Measurements from ENCODE around the gene GDF9.

GDF9 gene, protein sequence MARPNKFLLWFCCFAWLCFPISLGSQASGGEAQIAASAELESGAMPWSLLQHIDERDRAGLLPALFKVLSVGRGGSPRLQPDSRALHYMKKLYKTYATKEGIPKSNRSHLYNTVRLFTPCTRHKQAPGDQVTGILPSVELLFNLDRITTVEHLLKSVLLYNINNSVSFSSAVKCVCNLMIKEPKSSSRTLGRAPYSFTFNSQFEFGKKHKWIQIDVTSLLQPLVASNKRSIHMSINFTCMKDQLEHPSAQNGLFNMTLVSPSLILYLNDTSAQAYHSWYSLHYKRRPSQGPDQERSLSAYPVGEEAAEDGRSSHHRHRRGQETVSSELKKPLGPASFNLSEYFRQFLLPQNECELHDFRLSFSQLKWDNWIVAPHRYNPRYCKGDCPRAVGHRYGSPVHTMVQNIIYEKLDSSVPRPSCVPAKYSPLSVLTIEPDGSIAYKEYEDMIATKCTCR

DNA sequence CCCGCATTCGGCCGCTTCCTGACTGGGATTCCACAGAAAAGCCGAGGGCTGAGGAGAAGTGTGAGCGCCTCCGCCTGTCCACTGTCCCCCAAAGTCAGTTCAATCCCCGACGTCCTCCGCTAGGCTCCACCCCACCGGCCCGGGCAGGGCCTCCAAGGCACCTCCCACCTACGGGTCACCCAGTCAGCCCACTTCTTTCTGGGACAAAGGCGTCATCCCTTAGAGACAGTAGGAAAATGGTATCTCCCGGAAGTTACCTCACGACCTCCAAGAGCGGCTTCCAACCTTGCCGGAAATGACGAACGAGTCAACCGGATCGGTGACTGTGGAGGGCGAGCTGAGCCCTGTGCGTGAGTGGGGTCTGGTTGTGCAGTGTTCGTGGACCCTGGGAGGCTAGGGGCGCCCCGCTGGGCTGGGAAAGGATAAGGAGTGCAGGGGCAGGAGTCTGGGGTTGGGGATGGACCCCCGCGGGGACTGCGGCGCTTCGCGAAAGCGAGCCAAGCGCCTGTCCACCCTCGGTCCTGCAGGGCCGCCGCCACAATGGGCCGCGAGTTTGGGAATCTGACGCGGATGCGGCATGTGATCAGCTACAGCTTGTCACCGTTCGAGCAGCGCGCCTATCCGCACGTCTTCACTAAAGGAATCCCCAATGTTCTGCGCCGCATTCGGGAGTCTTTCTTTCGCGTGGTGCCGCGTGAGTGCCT is at the start of gene GDF9, which contains the start of gene UQCRQ:
Gene GDF9 (minus strand): TSS at position 128 of the 704 bp plus-strand sequence. CDS start 1,936 bp downstream, outside the sequence.
Gene UQCRQ (plus strand): TSS at position 301 of the 704 bp plus-strand sequence. CDS start 240 bp downstream, at position 541.
- DNase-seq, result peak; percentile 99

DNA sequence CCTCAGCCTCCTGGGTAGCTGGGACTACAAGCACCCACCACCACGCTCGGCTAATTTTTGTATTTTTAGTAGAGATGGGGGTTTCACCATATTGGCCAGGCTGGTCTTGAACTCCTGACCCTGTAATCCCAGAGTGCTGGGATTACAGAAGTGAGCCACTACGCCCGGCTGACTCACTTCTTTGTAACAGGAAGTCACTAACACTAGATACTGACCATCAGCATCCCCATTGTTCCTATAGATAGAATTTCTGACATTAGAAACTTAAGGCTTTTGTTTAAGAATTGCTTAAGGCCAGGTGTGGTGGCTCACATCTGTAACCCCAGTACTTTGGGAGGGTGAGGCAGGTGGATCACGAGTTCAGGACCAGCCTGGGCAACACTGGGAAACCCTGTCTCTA is 49.4 kb upstream of the GDF9 start:
- DNase-seq, result peak; percentile 87

DNA sequence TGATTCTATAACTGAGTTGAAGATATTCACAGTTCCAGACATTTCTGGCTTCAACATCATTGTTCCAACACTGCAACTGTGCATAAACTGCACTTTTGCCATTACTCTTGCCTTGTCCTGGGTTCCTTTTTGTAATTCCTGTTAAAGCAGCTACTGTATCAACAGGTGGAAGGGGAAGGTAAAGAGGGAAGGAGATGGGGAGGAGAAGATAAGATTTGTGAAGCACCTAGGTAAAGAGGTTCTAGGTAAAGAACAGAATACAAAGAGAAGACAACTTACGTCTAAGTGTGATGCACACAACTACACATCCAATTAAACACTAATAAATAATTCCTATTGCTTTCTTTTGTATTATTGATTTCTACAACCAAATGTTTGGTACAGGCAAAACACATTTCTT is 43.4 kb upstream of the GDF9 start:
- DNase-seq, result no peak

DNA sequence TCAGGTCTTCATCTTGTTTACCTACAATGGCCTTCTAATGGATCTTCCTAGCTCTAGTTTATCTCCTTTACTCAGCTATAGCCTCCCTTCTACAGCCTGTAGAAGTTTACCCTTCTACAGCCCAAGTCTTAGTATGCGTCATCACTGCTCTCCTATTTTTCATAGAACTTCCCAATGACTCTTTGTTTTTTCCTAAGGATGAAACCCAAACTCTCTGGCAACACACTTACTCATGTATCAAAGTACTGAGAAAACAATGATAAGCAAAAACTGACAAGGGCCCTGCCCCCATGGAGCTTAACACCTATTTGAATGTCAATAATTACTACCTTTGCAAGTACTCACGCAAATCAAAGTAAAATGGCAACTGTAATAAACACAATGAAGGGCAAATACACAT is 40.9 kb upstream of the GDF9 start:
- no peak for DNase-seq

DNA sequence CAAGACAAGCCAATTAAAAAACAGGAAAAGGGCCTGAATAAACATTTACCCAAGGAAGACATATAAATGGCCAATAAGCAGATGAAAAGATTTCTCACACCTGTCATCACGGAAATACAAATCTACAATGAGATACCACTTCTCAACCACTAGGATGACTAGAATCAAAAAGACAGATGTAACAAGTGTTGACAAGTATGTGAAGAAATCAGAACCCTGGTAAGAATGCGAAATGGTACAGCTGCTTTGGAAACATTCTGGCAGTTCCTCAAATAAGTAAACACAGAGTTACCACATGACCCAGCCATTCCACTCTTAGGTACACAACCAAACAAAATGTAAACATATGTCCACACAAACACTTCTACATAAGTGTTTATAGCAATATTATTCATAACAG is 39.7 kb upstream of the GDF9 start:
- DNase-seq, result peak; percentile 36

DNA sequence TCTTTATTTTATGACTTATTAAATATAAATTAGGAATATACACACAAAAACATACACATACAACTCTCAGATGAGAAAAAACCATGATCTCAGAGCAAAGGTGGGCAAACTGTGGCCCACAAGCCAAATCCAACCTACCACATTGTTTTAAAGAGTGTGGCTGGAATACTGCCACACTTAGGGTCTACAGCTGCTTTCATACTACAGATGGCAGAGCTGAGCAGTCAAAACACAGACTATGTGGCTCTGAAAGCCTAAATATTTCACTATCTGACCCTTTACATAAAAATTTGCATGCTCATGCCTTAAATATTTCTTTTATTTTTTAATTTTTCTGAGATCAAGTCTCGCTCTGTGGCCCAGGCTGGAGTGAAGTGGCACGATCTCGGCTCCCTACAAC is 35.5 kb upstream of the GDF9 start:
- no peak for DNase-seq

DNA sequence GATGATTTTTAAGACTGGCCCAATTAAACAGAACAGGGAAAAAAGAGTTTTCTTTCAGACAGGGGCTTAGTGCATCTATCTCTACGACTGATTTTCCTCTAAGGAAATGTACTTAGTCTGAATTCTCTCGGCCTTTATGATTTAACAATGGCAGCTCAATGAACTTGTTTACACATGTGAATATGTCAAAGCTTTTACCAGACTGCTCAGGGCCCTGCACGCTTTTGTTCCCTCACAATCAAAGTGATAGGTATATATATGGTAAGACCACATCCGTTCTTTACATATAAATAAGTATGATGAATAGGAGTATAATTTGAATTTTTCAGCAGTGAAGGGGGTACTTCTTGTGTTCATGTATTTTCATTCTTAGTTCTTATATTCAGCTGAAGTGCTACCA is 34.8 kb upstream of the GDF9 start:
- DNase-seq, result no peak

DNA sequence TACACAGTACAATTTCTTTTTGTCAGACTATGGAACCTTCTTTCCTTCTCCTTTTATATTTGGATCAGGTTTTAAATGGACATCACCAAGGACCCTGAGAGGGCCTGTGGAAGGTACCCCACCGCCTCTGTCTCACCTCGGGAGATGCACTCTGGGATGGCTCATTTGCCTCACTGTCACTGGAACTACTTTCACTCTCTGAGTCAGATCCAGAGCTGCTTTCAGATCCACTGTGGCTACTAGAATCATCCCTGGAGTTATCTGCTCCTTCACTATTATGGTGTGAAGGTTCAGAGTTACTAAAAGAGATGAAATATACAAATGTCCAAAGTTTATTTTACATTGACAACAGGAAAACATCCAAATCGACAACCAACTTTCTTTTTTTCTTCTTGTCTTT is 31.8 kb upstream of the GDF9 start:
- DNase-seq, result no peak

DNA sequence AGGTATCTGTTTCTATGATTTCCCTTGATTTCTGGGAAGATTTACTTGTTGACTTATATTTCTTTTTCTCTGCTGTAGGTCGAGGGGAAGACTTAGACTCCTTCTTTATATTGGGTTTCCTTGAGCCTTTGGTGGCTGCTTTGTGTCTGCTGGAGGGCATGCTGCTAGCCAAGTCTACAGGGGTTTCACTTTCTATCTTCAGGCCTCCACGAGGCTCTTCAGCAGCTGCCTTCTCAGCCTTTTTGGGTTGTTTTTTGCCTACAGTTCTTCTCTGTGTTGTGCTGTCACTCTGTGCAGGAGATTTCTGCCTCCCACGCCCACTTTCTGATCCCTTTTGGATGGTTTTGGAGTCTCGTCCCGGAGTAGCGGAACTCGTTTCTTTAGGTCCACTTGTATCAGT is 30.4 kb upstream of the GDF9 start:
- no peak for DNase-seq

DNA sequence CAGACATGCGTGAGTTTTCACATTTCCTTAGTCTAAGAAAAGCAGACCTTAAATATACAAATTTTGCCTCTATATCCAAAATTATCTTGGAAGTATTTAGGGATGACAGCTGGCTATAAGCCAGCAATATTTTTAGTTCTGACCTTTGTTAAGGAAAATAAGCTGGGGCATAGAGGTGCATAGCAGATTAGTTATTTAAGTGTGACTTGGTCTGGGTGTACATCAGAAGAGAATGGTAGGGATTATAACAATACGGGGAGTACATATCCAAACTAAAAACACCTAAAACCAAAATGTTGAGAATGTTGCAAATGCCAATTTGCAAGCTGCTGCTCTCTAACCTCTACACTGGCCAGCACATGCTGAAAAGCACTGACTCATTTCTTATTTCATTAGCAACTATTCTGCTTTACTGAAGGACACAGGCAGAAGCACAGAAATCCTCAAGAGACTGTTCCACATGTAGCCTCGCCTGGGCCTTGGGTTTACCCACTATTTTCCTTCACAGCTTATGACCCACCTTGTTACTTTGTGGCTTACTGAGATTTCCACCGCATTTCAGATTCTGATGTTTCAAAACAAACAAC is 29.5 kb upstream of the GDF9 start:
- no peak for DNase-seq

DNA sequence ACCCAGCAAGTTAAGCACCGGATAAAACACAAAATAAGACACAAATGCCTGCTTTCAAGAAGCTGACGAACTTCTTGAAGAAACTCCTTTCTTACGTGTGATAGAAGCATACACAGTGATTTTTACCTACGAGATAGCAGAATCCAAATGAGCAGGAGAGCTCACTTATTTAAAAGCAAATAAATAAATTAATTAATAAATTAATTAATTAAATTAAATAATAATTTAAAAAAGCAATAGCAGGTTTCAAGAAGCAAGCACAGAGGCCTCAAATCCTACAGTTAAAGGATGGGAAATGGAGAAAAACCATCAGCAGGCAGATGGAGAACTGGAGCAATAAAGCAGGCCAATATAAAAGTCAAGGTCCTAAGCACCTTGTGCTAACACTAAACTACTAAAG is 24.5 kb upstream of the GDF9 start:
- DNase-seq, result no peak

DNA sequence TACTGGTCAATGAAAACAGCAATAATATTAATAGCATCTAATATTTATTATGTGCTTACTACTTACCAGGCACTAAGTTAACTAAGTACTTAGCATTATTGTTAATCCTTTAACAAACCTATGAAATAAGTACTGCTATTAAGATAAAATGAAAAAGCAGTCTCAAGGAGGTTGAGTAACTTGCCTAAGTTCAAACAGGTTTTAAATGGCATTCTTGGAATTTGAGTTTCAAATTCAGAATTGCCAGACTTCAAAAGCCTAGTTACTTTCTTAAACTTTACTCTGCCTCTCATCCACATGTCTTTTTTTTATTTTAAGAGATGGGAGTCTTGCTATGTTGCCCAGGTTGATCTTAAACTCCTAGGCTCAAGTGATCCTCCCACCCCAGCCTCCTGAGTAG is 23.2 kb upstream of the GDF9 start:
- DNase-seq, result no peak

DNA sequence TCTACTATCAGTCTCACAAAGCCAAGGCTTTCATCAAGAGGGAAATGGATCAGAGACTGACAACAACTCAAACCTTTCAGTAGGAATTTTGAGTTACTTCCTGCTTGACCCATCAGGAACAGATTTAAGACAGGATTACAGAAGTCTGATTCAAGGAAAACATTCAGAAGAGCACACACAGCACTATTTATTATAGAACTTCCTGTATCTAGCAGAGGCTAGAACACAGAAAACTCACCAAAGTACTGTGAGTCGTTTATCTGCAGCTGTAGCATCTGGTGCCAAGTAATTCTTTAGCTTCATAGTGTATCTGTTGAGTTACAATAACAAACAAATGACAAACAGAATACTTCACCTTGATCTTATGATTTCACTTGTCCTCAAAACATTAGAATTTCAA is 21.0 kb upstream of the GDF9 start:
- no peak for DNase-seq

DNA sequence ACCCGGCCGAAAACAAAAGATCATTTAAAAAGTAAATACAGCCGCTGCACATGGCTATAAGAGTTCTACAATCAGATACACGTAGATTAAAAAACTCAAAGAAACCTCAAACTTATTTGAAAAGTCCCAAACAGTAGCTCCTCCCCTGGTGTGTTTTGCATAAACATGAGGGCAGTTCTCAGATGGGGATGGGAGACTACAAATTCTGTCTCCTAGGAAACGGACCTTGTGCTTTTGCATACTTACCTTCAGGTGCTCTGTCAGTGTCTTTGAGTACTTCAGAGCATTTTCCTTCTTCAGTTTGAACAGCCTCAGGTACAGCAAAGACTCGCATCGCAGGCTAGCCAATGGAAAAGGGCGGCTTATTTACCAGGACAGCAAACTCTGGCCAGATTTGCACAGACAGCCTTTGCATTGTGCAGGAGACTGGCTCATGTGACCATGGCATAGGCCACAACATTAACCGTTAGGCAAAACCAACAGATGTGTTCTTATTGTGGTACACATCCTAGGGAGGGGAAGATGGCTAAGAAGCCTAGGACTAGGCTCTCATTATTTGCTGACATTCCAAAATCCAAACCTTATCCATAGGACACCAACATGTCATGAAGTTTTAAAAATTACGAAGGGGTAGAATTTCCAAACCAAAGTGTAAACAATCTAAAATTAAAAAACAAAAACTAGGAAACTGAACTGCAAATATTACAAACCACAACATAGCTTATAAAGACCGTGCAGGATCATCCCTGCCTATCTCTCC is 20.0 kb upstream of the GDF9 start:
- DNase-seq, result no peak

DNA sequence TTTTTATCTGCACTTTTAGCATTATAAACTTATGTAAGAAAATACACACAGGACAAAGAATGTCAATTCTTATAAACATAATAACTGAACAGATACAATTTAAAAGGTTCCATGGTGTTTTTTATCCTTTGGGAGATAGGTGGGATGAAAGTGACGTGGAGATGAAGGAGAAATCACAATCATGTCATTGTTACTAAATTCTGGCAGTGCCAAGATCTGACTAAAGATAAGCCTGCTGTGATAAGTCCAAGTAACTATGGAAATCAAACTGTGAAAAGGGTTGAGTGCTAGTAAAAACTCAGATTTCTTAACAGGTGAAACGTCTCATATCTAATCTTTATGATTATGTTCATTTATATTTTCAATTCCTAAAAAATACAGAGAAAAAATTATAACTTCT is 18.3 kb upstream of the GDF9 start:
- no peak for DNase-seq

DNA sequence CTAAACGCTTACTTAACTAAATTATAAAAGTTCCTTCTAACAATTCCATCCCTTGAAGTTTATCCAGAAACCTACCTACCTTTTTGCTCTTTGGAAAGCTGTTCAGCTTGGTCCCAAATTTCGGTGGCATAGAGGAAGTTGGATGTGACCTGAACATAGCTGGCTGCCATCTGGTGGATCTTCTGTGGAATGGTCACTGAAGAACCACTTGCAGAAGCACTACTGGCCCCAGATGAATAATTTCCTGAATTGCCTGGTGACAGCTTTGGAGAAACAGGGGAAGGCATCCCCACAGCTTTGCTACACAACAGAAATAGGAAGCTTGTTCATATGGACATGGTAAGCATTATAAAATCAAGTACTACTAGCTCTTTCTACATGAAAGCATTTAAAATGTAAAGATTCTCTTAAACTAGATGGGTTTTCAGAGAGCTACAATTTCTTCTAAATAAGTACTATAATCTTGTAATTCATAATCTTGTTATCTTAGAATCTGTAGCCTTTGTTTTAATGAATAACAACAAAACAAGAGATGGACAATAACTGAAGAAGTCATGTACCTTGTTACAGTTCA is 17.1 kb upstream of the GDF9 start:
- peak; percentile 82 for DNase-seq

DNA sequence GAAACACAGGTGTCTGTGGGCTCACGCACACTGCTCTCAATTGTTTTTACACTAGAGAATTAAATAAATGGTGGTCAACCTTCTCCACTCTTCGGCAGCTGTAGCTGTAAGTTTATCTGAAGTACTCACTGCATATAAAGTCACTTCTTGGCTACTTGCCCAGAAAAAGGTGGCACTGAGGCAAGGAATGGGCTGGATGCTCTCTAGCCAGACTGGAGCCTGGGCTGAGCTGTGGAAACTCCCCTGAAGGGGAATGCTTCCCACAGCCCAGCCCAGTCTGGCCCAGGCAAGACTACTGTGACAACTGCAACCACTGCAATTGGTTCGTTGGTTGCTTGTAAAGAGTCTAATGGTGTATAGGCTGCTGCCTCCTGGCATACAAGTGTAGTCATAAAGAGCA is 11.7 kb upstream of the GDF9 start:
- DNase-seq, result no peak

DNA sequence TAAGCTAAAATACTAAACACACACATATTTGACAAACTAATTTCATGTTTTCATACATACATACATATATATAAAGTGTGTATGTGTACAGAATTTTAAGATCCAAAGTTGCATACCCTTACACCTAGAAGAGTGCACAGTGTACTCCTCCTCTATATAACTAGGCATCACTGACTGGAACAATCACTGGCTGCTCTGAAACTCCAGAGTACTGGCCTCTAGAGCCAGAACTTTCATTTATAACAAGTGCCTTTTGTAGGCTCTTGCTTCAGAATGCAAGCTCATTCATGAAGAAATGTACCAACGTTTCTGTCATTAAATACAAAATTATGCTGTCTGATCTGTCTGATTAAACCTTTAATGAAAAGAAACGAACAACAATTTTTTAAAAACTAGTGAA is 11.2 kb upstream of the GDF9 start:
- DNase-seq, result no peak

DNA sequence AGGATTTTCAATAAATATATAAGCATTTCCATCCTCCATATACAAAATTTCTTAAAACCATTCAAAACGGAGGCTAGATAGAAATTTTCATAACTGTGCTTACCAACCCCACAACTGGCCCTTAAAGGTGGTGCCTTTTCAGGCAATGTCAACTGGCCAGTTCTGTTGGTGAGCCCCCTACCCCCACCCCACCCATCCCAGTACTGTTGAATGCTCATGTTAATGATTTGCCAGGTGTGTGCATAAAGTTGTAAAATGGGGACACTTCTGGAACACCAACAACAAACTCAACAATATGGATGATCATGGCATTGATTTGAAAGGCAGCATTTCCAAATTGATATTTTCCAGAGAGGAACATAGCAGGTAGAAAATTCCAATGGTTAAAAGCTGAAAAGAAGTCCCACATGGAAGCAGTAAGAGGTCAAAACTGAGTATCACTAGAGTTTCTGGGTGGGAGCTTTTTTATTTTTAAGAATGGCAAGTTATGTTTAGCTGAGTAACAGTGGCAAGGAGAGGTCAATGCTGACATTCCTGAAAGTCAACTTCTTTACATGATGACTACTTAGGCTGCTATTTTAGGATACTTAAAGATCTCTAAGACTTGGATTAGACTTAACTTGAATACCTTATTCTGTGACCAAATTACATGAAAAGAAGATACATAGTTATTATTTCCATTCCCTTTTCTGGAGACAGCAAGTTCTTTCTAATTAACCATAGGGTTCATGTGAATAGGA is 9.9 kb upstream of the GDF9 start:
- DNase-seq, result no peak

DNA sequence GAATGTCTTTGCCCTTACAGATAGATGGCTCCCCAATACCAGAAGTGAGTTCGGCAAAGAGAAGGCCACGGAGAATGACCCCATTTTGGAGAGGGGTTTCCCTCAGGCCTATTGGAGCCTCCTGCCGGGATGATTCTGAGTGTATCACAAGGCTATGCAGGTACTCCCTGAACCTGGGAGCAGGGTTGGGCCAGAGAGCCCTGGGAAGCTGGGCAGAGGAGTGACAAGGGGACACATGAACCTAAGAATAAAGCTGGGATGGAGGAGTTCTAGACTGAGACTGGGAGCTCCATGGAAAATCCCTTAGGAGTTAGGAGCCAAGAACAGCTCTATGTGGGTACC is 7.6 kb upstream of the GDF9 start:
- DNase-seq, result no peak

DNA sequence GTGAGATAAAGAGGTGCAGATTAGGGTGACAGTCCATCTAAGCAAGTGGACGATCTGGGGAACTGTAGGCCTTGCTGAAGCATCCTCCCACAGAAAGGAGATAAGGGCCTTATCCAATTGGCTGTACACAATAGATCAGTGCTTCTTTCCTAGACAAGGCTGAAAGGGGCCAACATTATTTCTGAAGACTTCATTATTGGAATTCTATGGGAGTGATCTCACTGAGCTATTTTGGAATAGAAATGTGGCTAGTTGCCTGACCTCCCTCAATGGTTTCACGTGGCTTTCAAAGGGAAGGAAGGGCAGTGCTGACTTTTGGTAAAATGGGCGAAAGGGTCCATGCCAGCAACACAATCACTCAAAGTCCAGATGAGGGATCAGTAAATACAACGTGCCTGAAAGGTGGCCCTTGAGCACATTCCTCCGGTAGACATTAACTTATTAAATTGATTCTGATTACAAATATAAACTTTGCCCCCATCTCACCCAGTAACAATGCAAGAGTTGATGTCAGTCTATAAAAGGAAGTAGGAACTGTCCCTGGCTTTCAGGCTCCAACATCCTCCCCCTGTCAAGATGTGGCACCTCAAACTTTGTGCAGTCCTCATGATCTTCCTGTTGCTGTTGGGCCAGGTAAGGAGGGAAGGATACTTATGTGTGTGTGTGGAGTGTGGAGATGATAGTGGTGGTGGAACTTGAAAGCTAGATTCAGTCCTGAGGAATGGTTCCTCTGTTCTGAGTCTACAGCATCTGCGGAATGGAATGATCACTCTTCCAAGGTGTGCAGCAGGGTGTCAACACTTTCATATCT is 7.1 kb upstream of the GDF9 start, which contains the start of gene LEAP2:
Gene LEAP2 (plus strand): TSS at position 550 of the 811 bp plus-strand sequence. CDS start 27 bp downstream, at position 577.
- DNase-seq, result no peak

All from MV-4-11 (cell line).